Stimulated activated CD8-positive, alpha-beta memory T cell treated with anti-CD3 and anti-CD28 coated beads, Interleukin-2, amount 100 ng/mL, for 1 hour (primary cell): ENCODE measurements around the gene NOSIP.

ENCODE experiments used
- DNase-seq, 2 donors: peaks; one replicate each; pipeline ENCODE4 v3.0.0-alpha.2; 2020; ENCODE audit warnings: low read depth in 2 of 2

Gene NOSIP

GRCh38 chr19:49546825-49547565 is 33.4 kb downstream of the NOSIP start:
- peak in 1 of 2 donors; percentile 50 for DNase-seq

GRCh38 chr19:49544154-49544553 is 36.2 kb downstream of the NOSIP start:
- DNase-seq, result no peak

DNA sequence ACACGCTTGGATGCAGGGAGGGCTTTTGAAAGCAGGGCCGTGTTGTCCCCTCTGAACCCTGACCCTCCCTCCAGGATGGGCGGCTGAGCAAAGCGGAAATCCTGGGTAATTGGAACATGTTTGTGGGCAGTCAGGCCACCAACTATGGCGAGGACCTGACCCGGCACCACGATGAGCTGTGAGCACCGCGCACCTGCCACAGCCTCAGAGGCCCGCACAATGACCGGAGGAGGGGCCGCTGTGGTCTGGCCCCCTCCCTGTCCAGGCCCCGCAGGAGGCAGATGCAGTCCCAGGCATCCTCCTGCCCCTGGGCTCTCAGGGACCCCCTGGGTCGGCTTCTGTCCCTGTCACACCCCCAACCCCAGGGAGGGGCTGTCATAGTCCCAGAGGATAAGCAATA is 37.3 kb downstream of the NOSIP start:
- no peak for DNase-seq

DNA sequence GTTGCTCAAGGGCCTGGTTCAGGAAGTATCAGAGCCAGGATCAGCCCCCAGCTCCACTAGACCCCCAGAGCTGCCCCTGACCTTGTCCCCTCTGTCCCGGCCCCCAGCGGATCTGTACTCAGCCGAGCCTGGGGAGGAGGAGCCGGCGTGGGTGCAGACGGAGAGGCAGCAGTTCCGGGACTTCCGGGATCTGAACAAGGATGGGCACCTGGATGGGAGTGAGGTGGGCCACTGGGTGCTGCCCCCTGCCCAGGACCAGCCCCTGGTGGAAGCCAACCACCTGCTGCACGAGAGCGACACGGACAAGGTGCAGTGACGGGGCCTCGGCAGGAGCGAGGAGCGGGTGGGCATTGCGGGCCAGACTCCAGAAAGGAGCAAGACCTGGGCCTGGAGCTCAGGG is 37.9 kb downstream of the NOSIP start:
- DNase-seq, result no peak

DNA sequence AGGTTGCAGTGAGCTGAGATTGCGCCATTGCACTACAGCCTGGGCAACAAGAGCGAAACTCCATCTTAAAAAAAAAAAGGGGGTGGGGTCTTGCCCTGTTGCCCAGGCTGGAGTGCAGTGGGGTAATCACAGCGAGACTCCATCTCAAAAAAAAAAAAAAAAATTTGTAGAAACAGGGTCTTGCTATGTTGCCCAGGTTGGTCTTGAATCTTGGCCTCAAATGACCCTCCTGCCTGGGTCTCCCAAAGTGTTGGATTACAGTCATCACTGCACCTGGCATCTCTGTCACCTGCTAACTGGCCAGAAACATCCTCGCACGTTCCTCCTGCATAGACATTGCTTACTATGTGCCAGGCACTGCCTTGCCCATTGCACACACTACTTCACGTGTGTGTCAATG is 38.4 kb downstream of the NOSIP start:
- no peak for DNase-seq

DNA sequence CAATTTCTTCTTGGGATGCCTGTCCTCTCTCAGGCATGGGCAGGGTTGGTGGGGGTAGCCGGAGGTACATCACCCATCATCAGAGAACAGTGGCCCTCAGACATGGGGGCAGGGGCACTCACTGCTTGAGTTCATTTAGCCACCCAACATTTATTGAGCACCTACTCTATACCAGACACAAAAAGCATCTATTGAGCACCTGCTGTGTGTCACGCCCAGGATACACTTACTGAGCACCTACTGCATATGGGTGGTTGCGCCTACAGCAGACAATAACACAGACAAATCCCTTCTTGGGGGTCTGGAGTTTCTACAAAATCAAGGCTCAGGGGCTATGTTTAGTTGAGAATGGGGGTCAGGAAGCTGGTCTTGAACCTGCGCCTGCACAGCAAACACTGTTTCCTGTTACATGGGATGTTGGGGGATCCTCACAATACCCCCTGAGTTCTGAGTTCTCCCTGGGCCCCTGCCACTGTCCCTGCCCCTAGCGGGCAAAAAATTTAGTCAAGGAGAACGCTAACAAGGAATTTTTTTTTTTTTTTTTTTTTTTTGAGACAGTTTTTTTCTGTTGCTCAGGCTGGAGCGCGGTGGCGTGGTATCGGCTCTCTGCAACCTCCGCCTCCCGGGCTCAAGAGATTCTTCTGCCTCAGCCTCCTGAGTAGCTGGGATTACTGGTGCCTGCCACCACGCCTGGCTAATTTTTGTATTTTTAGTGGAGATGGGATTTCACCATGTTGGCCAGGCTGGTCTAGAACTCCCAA is 41.0 kb downstream of the NOSIP start:
- DNase-seq, result no peak

DNA sequence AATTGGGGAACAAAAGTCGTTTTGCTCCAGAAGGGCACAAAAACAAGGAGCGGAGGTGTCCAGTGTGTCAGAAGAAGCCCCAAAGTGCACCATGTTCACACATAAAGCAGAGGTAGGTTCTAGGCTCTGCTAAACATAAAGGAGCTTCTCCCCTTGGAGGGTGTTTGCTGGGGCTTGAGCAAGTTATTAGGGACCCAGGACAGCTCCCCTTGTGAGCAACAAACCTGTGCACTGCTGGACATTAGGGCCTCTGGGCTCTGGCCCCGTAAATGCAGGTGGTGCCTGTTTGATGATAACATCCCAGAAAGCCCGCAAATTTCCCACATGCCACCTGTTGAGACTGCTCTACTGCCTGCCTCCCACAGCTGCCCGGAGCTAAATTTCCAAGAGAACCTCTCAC is 41.7 kb downstream of the NOSIP start:
- DNase-seq, result no peak

DNA sequence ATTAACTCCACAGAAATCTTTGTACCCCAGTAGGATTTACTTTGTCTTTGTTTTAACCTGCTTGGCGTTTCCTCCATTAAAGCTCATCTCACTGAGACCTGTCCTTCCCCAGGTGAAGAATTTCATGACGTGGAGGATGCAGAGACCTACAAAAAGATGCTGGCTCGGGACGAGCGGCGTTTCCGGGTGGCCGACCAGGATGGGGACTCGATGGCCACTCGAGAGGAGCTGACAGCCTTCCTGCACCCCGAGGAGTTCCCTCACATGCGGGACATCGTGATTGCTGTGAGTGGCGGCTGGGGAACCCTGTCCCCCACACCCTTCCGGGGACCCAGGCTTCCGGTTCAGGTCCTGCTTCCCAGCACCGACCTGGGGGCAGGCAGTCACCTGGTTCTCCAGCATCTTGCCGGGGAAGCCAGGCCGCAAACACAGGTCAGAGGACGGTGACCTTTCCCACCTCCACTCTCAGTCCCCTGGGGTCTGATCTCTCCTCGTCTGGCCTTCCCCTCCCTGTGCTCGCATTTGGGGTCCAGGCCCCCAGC is 43.4 kb downstream of the NOSIP start:
- DNase-seq, result no peak

DNA sequence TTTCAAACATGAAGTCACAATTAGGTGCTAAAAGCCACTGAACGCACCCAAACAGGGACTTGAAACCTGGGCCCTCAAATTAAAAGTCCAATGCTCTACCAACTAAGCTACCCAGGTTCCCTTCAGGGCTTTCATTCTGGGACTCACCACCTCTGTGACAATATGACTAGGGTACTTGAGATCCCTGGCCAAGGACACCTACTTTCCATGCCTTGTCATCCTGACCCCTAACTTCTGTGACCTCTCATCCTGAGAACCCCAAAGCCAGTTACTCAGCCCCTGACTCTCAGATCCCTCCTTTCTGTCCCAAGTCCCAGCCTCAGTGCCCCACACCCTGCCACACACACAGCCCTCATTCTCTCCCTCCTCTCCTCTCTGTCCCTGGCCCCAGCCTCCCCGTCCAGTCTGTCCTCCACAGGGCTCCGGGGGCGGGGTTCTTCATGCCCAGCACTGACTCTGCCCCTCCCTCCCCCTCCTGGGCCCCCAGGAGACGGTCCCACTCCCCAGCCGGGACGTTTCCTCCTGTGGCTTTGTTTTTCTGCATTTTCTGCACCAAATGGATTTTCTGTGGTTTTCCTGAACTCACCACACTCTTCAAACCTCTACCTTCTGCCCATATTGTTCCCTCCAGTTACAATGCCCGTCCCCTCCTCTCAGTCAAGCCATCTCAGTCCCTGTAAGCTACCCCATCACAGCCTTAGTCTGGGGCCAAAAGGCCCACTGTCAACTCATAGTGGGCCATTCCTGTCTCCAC is 45.5 kb downstream of the NOSIP start:
- no peak for DNase-seq

- peak; percentile 69 for DNase-seq
Observed at GRCh38 chr19:49533551-49534488, 46.5 kb downstream of the NOSIP start.

- DNase-seq, result no peak
Observed at GRCh38 chr19:49530708-49531107, 49.6 kb downstream of the NOSIP start.

GRCh38 chr19:49528211-49528771 is 52.1 kb downstream of the NOSIP start:
- DNase-seq, result no peak

DNA sequence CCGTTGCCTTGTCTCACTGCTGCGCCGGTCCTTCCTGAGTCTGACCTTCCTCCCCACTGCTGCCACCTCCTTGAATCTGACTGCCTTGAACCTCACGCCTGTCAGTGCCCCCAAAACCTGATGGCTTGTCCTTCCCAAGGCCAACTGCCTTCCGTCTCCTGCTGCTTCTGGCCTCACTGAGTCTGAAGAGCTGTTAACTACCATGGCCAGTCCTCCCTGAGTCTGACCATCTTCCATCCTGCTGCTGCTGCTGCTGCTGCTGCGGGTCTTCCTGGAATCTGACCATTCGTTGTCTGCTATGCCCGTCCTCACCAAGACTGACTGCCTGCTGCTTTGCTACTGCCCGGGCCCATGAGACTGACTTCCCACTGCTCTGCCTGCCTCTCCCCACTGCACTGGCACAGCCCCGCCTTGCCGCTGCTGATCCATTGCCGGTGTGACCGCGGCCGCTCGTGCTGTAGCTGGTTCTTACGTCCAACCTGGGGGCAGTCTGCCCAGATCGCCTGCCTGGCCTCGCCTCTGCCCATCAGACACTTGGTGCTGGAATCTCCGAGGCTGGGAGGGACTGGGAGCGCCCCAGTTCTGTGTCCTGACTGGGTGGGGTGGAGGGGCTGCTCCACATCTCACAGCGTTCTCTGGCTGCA is 55.4 kb downstream of the NOSIP start:
- no peak for DNase-seq

DNA sequence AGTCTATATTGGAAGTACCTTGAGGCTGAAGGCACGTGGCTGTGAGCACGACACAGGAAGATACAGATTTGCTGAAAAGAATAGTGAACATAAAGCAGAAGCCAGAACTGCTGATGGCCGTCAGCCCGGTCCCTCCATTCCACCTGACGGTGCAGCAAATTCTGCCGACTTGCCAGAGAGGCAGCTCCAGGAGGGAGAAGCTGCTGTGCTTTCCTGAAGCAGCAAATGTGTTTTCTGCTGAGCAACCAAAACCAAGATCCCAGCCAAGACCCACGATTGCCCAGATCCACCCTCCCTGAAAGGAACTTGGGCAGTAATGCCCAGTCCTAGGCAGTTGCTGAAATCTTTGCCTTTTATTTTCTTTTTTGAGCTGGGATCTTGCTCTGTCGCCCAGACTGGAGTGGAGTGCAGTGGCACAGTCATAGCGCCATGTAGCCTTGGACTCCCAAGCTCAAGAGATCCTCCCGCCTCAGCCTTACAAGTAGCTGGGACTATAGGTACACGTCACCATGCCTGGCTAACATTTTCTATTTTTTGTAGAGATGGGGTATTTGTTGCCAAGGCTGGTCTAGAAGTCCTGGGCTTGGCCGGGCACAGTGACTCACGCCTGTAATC is 59.5 kb downstream of the NOSIP start:
- no peak for DNase-seq

DNA sequence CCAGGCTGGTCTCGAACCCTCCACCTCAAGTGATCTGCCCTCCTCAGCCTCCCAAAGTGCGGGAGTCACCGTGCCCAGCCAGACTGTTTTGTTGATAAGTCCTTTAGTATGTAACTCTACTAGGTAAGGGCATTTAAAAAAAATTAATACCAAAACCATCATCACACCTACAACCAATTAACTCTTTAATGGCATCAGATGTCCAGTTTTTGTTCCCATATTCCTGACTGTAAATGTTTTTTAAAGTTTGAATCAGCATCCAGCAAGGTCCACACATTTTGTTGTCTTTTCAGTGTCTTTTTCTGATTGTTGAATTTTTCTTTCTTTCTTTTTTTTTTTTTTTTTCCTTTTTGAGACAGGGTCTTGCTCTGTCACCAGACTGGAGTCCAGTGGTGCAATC is 62.3 kb downstream of the NOSIP start:
- no peak for DNase-seq

DNA sequence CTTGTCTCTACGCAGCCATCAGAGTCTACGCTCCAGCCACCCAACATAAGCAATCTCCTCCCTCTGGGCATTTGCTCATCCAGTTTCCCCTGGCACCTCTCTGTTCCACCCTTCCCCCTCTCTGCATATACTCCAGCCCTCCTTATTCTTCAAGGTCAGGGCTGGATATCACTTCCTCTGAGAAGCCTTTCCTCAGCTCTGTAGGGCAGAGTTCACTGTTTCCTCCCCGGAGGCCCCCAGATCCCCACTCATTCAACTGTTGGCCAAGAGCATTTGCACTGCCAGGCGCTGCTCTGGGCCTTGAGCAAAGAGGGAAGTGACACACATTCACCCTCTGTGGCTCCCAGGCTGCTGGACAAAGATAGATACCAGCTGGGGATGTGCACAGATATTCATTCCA is 64.6 kb downstream of the NOSIP start:
- DNase-seq, result no peak

DNA sequence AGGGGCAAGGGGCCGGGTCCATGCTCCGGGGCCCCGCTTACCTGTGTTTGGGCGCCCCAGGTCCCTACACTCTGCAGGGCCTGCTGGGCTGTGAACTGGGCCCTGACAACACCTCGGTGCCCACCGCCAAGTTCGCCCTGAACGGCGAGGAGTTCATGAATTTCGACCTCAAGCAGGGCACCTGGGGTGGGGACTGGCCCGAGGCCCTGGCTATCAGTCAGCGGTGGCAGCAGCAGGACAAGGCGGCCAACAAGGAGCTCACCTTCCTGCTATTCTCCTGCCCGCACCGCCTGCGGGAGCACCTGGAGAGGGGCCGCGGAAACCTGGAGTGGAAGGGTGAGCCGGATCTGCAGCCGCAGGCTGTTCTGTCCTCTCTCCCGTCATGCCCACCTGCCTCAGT is 66.2 kb downstream of the NOSIP start:
- DNase-seq, result no peak

GRCh38 chr19:49513746-49514118 is 66.6 kb downstream of the NOSIP start:
- DNase-seq, result no peak

DNA sequence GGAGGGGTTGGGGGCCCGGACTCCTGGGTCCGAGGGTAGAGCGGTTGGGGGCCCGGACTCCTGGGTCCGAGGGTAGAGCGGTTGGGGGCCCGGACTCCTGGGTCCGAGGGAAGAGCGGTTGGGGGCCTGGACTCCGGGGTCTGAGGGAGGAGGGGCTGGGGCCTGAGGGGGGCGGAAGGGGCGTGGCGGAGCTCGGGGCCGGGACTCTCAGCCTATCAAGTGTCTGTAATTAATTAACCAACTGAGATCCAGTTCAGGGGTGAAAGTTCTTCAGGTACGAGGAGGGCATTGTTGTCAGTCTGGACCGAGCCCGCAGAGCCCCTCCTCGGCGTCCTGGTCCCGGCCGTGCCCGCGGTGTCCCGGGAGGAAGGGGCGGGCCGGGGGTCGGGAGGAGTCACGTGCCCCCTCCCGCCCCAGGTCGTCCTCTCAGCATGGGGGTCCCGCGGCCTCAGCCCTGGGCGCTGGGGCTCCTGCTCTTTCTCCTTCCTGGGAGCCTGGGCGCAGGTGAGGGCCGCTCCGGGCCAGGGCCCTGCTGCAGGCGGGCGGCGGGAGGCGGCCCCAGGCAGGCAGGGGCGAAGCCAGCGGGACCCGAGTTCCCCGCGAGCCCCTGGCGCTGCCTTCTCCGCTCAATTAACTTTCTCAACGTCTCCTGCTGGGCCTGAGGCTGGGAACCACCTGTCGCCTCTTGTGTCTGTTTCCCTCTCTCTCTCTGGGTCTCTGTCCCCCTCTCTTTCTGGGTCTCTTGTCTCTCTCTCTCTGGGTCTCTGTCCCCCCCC is 67.2 kb downstream of the NOSIP start:
- DNase-seq, result no peak
